Prostate gland (tissue), 2 donors: ENCODE data around the gene LHB.

Experiments
- CTCF ChIP-seq, 4 experiments: fragments of 200-600 bp in 2 of 4; fragments of 450-650 bp in 2 of 4; sonication (generic) in 2 of 4; IDR thresholded peaks; 1 replicate in 3 of 4; 2 replicates in 1 of 4; pipeline ENCODE4 v1.5.1; 2016 to 2019; ENCODE audit warnings: antibody characterized with exemption in 4 of 4, mild to moderate bottlenecking in 2 of 4, moderate library complexity in 2 of 4
- POLR2A ChIP-seq: fragments of 450-650 bp; IDR thresholded peaks from one replicate; pipeline ENCODE4 v1.6.1; 2016; ENCODE audit warnings: antibody characterized with exemption, mild to moderate bottlenecking
- POLR2AphosphoS5 ChIP-seq: sonication (generic); formaldehyde crosslinking; IDR thresholded peaks from one replicate; pipeline ENCODE4 v1.6.1; 2017; ENCODE audit warnings: antibody characterized with exemption

- TF ChIP-seq CTCF (IDR thresholded peaks at IDR 0.05) (no peak), POLR2AphosphoS5 (no peak), POLR2A (no peak)
Measured at GRCh38 chr19:49061445-49061844, 44.6 kb upstream of the LHB start.
